GM12801 (cell line): ENCODE measurements around the gene DMD.

Experiments used
- CTCF ChIP-seq: IDR thresholded peaks from one replicate; pipeline ENCODE4 v1.5.1; 2011; ENCODE audit warnings: control low read depth; ENCODE audit not compliant: insufficient read length; ENCODE audit errors: extremely low read depth

Gene DMD

GRCh38 chrX:33211356-33212260 lies at the start of gene DMD:
DMD (minus strand) TSS chrX:33211549; CDS start chrX:33211312, 237 bp downstream.
- TF ChIP-seq CTCF, result no peak

DNA sequence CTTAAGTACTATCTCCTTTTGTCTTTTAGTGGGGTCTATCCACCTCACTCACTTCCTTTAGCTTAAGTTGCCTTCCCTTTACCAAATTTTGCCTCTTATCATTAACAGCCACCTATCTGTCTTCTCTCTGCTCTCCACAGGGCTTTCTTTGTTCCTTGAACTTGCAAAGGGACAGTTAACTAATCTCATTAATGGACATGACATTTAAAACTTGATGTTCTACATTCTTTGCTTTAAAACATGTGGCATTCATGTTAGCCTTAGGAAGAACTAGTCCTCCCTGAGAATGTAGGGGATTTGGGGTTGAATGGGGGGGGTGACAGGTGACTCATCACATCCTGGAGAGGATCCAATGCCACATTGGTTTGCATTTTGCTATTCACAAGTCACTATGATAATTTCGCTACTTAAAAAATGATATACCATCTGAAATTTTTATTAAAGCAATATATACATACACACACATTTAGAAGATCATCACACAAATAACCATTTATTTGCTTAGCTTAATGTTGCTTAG lies 41.0 kb upstream of the DMD start:
- TF ChIP-seq CTCF, result no peak

- no peak for TF ChIP-seq CTCF
Observed at GRCh38 chrX:33218819-33219218, 7.5 kb upstream of the DMD start.

DNA sequence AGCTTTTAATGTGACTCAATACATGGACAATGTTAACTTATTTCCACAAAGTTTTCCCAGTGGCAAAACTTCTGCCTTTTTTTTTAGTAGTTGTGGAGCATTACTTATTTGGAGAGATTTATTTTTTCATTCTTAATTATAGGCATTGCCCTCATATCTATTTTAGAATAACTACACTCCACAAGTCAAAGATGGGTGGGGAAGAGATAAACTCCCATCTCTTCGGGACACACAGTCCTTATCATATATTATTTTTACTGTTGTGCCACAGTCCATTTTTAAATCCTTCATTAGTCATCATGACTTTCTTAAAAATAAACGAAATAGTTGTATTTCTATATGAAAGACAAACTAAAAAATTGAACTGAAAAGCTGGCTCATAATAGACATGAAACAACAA lies 1.2 kb downstream of the DMD start:
- TF ChIP-seq CTCF, result no peak

GRCh38 chrX:33207056-33207455 lies 4.3 kb downstream of the DMD start:
- TF ChIP-seq CTCF, result no peak

GRCh38 chrX:33205321-33205720 lies 6.0 kb downstream of the DMD start:
- TF ChIP-seq CTCF, result no peak

GRCh38 chrX:33204889-33205288 lies 6.5 kb downstream of the DMD start:
- no peak for TF ChIP-seq CTCF
